HepG2 (cell line): Measurements from ENCODE around the gene SDR42E2. TPM values are rescaled to one million over a fixed set of nuclear protein-coding genes. Genes with fewer than 3 reads are reported as not detected.

Experiments
- AKNA ChIP-seq: sonication (generic); formaldehyde crosslinking; IDR thresholded peaks from 2 replicates; pipeline ENCODE4 v1.4.0; 2020; ENCODE audit warnings: missing genetic modification reagents, borderline replicate concordance
- ATF4 ChIP-seq, 2 experiments: fragments of 450-650 bp in 1 of 2; sonication (generic) in 1 of 2; formaldehyde crosslinking; IDR thresholded peaks; 2 replicates each; pipeline versions ENCODE4 v1.5.0 to v1.8.0; 2020 to 2022; ENCODE audit warnings: mild to moderate bottlenecking in 1 of 2, missing genetic modification reagents in 1 of 2
- EED ChIP-seq: sonication (generic); formaldehyde crosslinking; IDR thresholded peaks from 2 replicates; pipeline ENCODE4 v1.5.0; 2020; ENCODE audit warnings: mild to moderate bottlenecking, missing genetic modification reagents
- HMG20B ChIP-seq: conservative IDR thresholded peaks from 2 replicates; pipeline ENCODE4 v1.6.1; 2016; ENCODE audit warnings: missing genetic modification reagents, missing compliant biosample characterization
- HNF4A ChIP-seq: sonication (generic); formaldehyde crosslinking; IDR thresholded peaks from 2 replicates; pipeline ENCODE4 v1.4.0; 2020; ENCODE audit warnings: missing genetic modification reagents
- KDM5B ChIP-seq: sonication (generic); formaldehyde crosslinking; IDR thresholded peaks from 2 replicates; pipeline ENCODE4 v1.4.0; 2020; ENCODE audit warnings: missing genetic modification reagents, mild to moderate bottlenecking, borderline replicate concordance
- NFAT5 ChIP-seq: sonication (generic); formaldehyde crosslinking; IDR thresholded peaks from 2 replicates; pipeline ENCODE4 v1.4.0; 2020; ENCODE audit warnings: missing genetic modification reagents
- RXRA ChIP-seq: sonication (generic); formaldehyde crosslinking; IDR thresholded peaks from 2 replicates; pipeline ENCODE4 v1.5.1; 2020; ENCODE audit warnings: missing genetic modification reagents
- TARDBP ChIP-seq: sonication (generic); formaldehyde crosslinking; IDR thresholded peaks from 2 replicates; pipeline ENCODE4 v1.8.0; 2022; ENCODE audit warnings: mild to moderate bottlenecking, missing genetic modification reagents
- TOE1 ChIP-seq: sonication (generic); formaldehyde crosslinking; IDR thresholded peaks from 2 replicates; pipeline ENCODE4 v1.4.0; 2020; ENCODE audit warnings: mild to moderate bottlenecking, missing genetic modification reagents
- ZNF704 ChIP-seq: sonication (generic); formaldehyde crosslinking; IDR thresholded peaks from 2 replicates; pipeline ENCODE4 v1.8.1; 2023; ENCODE audit warnings: mild to moderate bottlenecking, inconsistent platforms, moderate library complexity, missing genetic modification reagents, borderline replicate concordance
- polyA plus RNA-seq, 8 experiments: library from polyadenylated mRNA; depleted of rRNA in 3 of 8; stranded (reverse) in 7 of 8; unstranded in 1 of 8; fragments of >200 nt; fragmentation: Illumina TruSeq in 4 of 8; extraction: Trizol in 4 of 8; gene quantifications; 2 replicates each; pipeline versions ENCODE4 v1.2.1 to v1.2.3, GENCODE V29; 2011 to 2016; ENCODE audit warnings: low read depth in 4 of 8, missing spikeins in 1 of 8, mixed read lengths in 1 of 8; ENCODE audit not compliant: insufficient read depth in 1 of 8
- total RNA-seq, 5 experiments: library from RNA; depleted of rRNA; stranded (reverse); fragments of >200 nt; fragmentation: Illumina TruSeq; extraction: Trizol; gene quantifications; 2 replicates each; pipeline ENCODE4 v1.2.3, GENCODE V29; 2016; ENCODE audit warnings: low read depth in 1 of 5

The SDR42E2 gene
- total and polyA plus RNA-seq, 2 of the 13 experiments (the other 11 are each of a cell fraction or from before 2014, with no cell fraction given): 0.05 to 0.11 TPM

- TF ChIP-seq ATF4 (CRISPR knock-in tag; IDR thresholded peaks at IDR 0.05): no peak
- peak; percentile 87 for TF ChIP-seq HNF4A (CRISPR knock-in tag)
- TF ChIP-seq EED (CRISPR knock-in tag): no peak
- TF ChIP-seq ZNF704: no peak
- no peak for TF ChIP-seq AKNA
- TF ChIP-seq TOE1: no peak
- TF ChIP-seq TARDBP (CRISPR knock-in tag): no peak
- 0 out of 2 replicates have a peak, but pooled peaks have one; percentile 21 for TF ChIP-seq RXRA
- TF ChIP-seq HMG20B (CRISPR knock-in tag): no peak
- TF ChIP-seq KDM5B (CRISPR knock-in tag): no peak
- TF ChIP-seq NFAT5 (CRISPR knock-in tag): no peak
Observed at GRCh38 chr16:22165508-22166285, 3.4 kb downstream of the SDR42E2 start (continued).
